HG03196 (cell line): Measurements from ENCODE around the gene HIRIP3.
"Not testable (repeated sequence)": the region's sequence is repeated elsewhere in the genome, so short reads cannot be mapped to it uniquely, and the experiment has no call there.

Experiments used
- ATAC-seq: cut with Tn5 transposase; IDR thresholded peaks from one replicate; pipeline ENCODE4 v1.9.1; 2021; ENCODE audit not compliant: unreplicated experiment

Gene HIRIP3

DNA sequence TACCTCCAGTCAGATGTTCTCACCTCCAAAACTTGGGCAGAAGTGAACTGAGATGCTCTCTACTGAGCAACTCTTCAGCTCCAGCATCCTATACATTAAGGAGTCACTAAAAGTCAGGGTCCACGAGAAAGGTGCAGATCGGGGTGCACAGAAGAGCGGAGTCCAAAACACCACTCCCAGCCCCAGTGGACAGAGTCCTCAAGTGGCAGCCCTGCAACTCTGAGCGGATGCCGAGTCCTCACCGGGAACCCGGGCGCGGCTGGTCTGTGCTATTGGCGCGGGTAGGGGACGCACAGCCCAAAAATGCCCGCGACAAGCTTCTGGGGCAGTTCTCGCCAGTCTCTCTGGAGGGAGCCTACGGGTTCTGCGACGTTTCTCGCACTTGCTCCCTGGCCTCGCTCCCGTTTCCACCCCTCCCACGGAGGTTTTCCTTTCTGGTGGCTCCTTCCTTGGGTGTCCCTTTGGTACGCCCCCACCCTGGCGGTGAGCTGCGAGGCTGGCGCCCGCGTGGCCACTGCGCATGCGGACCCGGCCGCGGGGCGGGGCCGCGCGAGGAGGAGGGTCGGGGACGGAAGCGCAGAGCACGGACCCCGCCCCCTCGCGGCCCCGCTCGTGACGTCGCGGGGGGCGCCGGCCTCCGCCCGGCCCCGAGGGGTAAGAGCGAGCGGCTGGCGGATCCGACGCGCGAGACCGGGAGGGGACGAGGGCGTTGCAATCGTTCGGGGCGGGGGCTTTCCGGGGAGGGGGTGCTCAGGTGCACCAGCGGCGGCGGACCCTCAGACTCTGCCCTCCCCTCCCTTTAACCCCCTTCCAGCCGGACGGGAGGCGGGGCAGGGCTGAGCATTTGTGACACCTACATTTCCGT lies 33.7 kb downstream of the HIRIP3 start, which contains the start of gene TMEM219:
TMEM219 (plus strand) TSS at position 601 of the 865 bp plus-strand sequence. CDS start 1,065 bp downstream, outside the sequence.
- ATAC-seq, result peak; percentile 89

DNA sequence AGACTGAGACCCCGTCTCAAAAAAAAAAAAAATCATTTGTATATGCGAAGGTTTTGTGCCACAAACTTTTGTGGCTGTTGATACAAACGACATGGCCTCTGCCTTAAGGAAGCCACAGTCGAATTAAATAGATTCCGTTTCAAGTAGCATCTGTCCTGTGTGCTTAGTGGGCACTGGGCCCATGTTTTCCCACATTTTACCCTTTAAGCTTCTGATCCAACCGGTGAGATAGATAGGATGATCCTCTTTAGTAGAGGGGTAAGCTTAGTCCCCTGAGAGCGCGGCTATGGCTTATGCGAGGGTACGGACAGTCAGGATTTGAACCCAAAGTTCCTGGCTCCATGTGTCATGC lies 34.3 kb downstream of the HIRIP3 start:
- ATAC-seq, result no peak

DNA sequence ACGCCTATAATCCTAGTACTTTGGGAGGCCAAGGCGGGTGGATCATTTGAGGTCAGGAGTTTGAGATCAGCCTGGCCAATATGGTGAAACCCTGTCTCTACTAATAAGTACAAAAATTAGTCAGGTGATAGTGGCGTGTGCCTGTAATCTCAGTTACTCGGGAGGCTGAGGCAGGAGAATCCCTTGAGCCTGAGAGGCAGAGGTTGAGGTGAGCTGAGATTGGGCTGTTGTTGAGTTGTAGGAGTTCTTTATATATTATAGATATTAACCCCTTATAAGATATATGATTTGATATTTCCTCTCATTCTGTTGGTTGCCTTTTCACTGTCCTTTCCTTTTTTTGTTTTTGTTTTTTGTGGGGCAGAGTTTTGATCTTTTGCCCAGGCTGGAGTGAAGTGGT lies 35.6 kb downstream of the HIRIP3 start:
- ATAC-seq, result not testable (repeated sequence)

DNA sequence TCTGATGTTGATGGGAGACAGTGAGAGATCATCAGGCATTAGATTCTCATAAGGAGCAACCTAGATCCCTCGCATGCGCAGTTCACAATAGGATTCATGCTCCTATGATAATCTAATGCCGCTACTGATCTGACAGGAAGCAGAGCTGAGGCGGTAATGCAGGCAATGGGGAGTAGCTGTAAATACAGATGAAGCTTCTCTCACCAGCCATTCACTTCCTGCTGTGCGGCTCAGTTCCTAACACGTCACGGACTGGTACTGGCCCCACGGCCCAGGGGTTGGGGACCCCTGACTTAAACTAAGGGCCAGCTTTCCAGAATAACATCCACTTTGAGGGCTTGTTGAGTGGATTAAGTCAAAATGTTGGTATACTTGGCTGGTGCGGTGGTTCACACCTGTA lies 36.1 kb downstream of the HIRIP3 start:
- ATAC-seq, result no peak

DNA sequence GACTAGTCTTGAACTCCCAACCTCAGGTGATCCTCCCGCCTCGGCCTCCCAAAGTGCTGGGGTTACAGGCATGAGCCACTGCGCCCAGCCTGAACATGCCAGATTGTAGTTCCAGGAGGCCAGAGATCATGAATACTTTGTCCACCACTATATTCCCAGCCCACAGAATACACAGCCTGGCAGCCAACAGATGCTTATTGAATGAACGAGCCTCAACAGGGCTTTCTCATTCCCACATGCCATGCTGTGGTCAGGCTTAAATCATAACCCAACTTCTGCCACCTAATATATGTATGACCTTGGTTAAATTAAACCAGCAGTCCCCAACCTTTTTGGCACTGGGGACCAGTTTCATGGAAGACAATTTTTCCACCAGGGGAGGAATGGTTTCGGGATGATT lies 36.7 kb downstream of the HIRIP3 start:
- no peak for ATAC-seq

DNA sequence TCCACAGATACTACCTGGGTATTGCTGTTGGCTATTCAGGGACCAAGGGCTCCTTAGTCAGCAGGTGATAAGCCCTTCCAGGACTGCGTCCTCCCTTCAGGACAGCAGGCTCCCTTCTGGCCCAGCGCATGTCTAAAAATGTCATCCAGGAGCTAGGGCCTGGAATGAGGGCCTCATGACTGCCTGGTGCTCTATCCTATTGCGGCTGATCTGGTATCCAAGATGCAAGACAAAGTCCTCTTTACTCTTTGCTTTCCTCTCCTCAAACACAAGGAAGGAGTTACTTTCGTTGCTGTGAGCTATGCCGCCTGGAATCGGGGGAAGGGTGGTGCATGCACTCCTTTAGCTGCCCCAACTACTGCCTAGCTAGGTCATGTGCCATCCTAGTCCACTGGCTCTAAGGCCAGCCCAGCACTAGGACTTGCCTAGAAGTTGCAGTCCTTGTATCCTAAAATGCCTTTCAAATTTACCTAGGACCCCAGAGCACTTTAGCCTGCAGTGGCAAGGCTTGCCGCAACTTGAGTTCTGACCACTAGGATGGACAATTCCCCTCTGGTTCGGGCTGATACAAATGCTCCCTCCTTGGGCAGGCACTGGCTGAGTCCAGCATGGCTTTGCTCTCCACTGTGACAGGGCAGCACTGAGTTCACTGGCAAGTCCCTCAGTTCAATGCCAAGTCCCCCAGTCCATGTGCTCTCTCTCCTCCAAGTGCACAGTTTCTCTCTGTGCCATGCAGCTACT lies 43.6 kb downstream of the HIRIP3 start:
- ATAC-seq, result no peak

DNA sequence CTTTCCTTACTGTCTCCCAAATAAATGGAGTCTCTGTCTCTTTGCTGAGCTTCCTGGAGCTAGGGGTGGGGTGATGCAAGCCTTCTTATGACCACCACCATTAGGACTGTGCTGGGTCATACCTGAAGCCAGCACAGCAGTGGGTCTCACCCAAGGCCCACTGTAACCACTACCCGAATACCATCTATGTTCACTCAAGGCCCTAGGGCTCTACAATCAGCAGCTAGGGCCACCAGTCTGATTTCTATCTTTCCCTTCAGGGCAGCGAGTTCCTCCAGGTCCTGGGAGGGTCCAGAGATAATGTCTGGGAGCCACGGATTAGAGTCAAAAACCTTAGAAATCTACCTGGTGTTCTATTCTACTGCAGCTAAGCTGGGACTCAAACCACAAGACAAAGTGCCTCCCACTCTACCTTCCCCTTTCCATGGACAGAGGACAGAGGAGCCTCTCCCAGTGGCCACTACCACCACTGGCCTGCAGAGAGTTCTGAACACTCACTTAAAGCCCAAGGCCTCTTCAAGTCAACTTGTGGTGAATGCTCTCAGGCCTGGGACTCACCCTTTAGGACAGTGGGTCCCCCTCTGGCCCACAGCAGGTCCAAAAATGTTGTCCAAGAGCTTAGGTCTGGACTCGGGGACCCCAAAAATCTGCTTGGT lies 44.5 kb downstream of the HIRIP3 start:
- no peak for ATAC-seq

DNA sequence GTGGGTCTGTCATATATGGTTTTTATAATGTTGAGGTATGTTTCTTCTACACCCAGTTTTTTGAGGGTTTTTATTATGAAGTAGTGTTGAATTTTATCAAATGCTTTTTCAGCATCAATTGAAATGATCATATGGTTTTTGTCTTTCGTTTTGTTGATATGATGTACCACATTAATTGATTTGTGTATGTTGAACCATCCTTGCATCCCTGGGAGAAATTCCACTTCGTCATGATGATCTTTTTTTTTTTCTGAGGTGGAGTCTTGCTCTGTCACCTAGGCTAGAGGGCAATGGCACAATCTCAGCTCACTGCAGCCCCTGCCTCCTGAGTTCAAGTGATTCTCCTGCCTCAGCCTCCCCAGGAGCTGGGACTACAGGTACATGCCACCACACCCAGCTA lies 47.5 kb downstream of the HIRIP3 start:
- ATAC-seq, result no peak

DNA sequence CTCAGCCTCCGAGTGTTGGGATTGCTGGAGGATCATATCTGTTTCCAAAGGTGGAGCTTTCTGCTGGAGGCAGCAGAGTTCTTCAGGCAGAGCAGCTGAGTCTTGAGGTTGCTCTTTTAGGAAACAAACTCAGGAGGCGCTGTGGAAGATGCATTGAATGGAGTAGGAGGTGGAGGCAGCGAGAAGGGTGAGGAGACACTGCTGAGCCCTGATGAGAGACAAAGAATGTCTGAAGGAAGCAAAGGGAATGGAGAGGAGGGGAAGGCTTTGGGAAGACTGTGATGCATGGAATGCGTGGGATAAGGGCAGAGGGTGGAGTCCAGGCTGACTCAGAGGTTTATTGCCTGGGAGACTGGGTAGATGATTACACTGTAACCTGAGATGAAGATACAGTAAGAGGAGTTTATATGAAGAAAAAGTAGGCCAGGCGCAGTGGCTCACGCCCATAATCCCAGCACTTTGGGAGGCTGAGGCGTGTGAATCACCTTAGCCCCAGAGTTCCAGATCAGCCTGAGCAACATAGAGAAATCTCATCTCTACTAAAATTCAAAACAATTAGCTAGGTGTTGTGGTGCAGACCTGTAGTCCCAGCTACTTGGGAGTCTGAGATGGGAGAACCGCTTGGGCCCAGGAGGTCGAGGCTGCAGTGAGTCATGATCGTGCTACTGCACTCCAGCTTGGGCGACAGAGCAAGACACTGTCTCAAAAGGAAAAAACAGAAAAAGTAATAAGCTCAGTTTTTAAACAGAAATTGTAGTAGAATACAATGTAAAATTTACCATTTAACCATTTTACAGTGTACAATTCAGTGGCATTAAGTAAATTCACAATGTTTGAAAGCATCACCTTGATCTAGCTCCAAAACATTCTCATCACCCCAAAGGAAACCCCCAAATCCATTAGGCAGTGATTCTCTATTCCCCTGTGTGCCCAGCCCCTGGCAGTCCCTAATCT lies 51.3 kb downstream of the HIRIP3 start:
- no peak for ATAC-seq
